HG02763 (cell line): ENCODE measurements around the gene CTBP2.

Experiments
- ATAC-seq: cut with Tn5 transposase; IDR thresholded peaks from one replicate; pipeline ENCODE4 v1.9.1; 2021; ENCODE audit warnings: mild to moderate bottlenecking, moderate library complexity; ENCODE audit not compliant: unreplicated experiment

The CTBP2 gene

DNA sequence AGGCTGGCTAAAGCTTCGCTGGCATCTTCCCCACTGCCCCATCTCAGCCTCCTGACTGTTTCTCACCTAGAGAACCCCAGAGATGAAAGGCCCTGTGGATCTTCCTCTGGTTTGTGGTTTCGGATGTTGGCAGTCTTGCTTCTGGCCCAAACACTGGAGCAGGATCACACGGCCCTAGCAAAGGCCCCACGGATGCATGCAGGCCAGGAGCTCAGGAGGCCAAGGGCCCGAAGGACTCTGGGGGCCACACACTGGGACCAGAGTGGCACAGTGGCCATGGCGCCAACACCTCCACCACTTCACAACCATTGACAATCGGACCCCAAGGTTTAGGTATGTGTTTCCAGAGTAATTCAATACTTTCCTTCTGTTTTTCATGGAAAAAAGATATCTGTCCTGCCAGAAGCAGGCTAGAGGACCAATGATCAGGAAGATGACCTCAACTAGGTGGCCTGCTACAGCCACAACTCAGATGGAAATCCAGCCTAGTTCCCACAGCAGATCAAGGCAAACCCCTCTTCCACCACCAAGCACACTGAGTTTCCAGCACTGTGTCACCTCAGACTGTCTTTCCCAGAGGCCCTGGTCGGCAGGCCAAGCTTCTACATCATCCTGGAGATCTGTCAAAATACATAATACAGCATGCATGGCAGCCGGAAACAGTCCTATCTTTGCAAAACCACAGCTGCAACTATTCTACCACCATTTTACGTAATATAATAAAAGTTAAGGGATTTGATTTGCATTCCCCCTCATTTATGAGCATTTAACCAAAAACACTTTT lies 53.0 kb downstream of the CTBP2 start:
- ATAC-seq, result no peak

DNA sequence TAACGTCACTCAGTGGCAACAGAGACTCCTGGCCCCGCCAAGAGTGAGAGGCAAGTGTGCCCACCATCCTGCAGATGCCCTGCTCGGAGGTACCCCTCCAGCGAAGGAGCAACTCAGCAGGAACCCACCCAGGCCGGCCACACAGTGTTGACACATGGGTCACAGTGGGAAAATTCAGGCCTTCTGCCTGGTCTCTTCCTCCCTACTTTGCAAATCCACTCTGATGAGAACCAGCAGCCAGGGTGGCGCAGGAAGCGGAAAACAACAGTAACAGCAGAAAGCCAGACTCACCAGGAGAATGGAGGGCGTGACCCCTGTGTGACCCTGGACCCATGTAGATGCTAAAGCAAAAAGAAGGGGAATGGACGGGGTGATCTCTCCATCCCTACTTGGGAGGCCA lies 53.8 kb downstream of the CTBP2 start:
- ATAC-seq, result no peak

DNA sequence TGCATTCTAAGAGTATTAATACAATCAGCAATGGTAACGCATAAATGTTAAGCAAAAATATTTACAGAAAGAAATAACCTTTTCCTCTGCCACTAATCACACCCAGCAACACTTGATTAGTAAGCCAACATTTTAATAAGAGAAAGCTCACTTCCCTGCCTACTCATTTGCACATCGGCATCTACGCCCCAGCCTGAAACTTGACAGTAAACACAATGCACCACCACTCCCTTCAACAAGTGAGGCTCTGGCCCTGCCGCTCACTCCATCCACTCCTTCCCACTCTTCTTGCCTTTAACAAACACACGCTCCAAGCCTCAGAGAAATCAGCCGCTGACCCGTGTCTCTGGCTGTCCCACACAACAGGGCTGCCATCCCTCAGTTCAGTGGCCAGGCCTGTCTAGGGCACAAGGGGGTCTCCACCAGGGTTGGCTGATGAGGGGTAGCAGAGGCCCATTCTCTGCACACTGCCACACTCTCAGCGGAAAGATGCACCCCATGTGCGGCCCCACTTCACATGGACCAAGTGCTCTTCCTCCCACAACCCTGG lies 54.6 kb downstream of the CTBP2 start:
- no peak for ATAC-seq

DNA sequence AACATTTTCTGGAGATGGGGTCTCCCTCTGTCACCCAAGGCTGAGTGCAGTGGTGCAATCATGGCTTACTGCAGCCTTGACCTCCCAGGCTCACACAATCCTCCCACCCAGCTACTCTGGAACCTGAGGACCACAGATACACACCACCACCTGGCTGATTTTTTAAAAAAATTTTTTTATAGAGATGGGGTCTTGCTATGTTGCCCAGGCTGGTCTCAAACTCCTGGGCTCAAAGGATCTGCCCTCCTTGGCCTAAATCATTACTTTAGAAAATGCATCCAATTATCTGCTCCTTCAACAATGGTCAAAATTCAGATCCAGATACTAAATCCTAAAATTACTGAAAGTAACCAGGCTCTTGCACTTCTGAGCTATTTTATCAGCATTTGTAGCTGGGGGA lies 55.2 kb downstream of the CTBP2 start:
- ATAC-seq, result no peak

DNA sequence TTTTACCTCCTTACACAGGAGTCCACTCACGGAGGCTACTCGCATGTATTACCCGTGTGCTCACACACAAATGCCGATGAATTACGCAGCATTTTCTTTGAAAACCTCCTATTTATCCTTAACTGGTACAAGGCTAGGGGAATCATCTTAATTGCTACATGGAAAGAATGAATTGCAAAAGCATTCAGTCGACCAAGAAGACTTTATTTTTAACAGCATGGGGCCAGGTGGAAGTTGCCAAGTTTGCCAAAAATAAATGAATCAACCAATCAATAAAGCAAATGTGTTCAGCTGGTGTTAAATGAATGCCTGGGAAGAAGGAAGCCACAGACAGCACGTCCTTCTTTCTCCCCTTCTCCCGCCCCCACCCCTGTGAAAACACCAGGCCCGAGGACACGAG lies 55.8 kb downstream of the CTBP2 start:
- ATAC-seq, result no peak

DNA sequence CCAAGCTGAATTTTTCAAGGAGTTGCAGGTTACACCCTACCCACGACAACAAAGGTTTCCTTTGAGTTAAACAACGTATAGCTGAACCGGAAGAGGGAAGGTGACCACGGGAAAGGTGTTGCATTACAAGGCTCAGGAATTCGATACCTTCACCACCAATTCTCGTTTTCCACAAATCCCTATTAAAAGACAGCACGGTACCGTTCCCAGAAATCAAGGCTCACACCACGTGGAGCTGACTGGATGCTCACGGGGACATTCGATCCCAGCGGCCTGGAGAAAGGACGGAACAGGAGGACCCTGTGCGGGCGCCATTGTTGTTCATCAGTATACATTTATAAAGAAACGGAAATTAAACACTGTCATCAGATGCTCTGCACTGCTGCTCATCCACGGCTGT lies 56.4 kb downstream of the CTBP2 start:
- no peak for ATAC-seq

DNA sequence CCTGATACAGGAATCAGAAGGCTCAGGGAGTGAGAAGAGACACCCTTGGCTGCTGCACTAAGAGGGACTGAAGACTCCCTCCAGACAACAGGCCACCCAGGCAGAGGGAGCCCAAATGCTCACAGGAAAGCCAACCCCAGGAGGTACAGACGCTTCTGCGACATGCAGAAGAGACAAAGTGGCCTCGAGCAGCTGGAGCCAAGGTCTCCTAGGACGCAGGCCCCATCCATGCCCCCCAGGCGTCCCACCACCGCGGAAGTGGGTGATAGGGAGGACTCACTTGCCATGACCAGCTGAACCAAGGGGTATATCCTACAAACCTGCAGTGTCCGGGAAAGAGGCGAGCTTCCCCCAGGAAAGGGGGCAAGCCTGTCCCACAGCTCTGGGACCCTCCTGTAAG lies 56.9 kb downstream of the CTBP2 start:
- no peak for ATAC-seq

DNA sequence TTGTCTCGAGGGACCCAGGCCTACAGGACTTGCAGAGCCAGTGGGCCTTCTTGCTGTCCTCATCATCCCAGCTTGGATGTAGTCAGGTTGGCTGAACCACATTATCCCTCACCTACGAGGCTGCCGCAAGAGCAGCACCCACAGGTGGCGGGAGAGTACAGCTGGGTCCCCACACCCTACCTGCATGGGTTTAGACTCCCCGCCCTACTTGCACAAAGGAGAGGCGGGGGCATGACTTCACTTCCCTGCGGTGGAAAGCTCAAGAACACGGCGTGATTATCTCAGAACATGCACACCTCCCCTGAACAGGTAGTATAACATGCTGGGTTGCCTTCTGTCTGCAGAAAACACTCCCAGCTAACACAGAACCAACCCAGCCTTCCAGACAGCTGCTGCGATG lies 57.5 kb downstream of the CTBP2 start:
- no peak for ATAC-seq

DNA sequence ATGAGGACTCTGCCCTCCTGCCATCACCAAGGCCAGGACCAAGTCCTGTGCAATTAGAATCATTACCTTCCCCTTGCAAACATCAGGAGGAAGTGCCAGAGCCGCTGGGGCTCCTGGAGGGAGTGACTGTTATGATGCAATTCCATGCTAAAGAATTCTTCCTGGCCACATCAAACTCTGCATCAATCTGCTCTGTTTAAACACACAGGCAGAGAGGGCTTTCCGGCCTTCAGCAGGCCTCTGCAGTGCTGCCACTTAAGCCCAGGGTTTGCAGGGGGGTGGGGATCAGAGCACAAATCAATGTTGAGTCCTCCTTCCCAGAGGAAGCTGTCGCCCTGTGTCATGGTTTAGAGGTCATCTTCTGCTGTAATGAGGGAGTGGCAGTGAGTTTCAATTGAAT lies 58.1 kb downstream of the CTBP2 start:
- ATAC-seq, result no peak

DNA sequence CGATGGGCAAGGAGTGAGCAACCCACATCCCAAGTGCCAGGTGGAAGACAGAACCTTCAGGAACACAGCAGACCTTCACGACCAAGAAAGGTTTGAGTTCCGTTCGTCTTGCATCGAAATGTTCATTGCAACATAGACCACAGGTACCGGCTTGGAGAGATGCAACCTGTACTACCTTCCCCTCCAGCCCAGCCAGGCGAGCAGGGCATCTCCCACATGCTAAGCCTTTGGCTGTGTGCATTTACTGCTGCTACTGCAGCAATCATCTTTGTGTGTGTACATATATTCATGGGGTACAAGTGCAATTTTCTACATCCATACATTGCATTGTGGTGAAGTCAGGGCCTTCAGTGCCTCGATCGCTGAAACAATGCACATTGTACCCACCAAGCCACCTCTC lies 58.8 kb downstream of the CTBP2 start:
- ATAC-seq, result no peak

DNA sequence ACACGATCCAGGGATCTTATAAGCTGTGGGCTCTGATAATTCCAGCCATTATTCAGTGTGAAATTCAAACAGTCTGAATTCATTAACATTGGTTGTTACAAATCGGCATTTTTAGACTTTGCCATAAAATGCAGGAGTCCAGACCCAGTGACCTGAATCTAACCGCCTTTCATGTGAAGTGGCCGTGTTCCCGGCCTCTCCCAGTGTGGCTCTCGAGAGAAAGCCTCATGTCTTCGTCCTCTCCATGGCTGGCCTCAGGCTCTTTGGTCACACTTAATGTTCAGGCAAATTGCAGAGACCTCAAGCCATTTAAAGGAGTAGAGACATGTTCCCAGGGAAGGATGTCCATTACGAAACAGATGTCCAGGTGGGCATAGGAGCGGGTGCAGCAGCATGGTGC lies 59.3 kb downstream of the CTBP2 start:
- ATAC-seq, result no peak

DNA sequence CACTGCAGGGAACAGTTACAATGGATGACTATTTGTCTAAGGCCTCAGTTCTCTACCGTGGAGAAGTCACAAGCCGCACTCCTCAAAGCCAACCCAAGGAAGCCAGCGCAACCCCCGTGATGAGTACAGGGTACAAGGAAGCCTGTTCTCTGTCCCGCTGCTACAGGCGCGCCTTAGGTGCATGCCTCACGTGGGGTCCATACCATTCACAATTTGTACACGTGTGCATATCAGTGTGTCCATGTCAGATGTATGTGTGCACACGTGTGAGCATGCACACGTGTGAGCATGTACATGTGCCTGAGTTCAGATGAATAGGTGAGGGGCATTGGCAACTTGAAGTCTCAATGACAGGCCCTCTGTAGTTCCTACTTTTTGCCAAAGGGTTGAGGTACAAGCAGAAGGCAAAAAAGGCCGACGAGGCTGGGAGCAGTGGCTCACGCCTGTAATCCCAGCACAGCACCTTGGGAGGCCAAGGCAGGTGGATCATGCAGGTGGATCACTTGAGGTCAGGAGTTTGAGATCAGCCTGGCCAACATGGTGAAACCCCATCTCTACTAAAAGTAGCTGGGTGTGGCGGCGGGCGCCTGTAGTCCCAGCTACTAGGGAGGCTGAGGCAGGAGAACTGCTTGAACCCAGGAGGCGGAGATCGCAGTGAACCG lies 62.8 kb downstream of the CTBP2 start:
- ATAC-seq, result no peak

DNA sequence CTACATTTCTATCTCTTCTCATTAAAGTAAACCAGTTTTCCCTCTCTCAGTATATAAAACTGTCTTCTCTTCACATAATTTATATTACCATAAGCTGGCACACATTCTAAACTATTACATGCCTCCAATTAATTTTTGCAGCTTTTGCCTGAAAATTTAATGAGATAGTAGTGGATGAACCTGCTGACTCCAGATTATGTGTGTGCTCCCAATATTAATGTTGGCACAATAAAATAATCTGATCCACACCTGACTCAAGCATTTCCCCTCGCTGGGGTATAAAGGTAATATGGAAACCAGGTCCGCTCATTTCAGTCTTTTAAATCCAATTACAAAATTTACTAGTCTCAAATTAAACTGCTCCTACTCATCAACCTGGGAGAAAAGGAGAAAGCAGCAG lies 63.4 kb downstream of the CTBP2 start:
- no peak for ATAC-seq

DNA sequence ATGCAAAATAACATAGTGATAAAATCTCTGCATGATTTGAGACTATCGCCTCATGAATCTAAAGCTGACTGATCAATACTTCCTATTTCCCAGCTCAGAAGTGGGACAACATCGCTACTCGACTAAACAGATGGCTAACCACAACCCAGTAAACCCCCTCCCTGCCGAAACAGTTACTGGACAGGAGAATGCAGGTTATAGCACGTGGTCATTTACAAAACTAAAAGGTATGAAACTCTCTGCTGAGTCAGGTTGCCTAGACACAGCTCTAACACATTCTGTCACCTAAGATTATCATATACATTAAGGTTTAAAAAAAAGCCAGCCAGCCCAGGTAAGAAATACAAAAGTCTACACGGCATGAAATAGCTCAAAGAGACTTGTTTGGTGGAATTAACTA lies 64.0 kb downstream of the CTBP2 start:
- ATAC-seq, result no peak

DNA sequence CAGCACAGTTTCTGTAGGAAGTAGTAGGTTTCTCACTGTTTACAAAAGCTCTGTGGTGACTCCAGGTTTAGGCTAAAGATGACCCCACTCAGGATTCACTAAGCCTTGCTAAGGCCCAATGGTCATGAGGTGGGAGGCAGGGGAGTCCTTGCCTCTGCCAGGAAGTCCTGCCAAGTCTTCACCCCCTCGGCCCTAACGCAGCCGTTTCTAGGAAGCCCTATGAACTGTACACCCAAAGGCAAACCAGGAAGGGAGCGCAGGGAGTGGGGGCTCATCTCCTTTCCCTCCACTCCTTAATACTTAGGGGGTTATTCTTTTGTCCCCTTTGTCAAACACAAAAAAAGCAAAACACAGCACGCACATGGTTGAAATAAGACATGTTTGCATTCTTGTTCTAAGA lies 64.6 kb downstream of the CTBP2 start:
- ATAC-seq, result no peak

DNA sequence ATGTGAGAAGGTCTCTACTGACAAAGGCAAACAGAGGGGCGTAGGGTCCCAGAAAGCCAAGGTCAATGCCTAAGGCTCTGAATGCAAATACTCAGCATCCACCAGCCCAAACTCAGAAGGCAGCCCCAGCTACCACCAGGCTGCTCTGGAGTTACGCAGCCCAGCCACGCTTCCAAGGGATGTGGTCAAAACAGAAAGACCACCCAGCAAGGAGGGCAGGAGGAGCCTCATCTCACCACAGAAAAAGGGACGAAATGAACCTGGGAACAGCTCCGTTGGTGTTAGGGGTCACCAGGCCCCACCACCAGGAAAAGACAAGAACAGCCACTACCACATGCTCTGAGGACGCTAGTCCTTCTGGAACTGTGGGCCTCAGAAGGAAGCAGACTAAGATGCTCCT lies 65.1 kb downstream of the CTBP2 start:
- ATAC-seq, result no peak

DNA sequence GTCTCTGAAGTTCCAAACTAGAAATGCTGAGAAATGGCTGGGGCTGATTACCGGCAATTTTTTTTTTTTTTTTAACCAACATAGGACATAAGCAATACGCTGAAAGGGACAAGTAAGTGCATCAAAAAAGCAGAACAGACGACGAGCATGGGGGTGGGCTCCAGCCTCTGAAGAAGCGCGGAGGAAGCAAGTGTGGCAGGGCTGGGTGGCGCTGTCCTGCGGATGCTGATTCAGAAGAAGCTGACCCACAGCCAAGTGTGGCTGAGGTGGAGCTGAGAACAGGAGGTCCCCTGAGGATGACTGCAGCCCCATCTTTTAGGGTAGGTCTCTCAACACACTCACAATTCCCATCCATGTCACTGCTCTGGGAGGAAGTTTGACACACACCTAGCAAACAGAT lies 65.6 kb downstream of the CTBP2 start:
- ATAC-seq, result no peak

DNA sequence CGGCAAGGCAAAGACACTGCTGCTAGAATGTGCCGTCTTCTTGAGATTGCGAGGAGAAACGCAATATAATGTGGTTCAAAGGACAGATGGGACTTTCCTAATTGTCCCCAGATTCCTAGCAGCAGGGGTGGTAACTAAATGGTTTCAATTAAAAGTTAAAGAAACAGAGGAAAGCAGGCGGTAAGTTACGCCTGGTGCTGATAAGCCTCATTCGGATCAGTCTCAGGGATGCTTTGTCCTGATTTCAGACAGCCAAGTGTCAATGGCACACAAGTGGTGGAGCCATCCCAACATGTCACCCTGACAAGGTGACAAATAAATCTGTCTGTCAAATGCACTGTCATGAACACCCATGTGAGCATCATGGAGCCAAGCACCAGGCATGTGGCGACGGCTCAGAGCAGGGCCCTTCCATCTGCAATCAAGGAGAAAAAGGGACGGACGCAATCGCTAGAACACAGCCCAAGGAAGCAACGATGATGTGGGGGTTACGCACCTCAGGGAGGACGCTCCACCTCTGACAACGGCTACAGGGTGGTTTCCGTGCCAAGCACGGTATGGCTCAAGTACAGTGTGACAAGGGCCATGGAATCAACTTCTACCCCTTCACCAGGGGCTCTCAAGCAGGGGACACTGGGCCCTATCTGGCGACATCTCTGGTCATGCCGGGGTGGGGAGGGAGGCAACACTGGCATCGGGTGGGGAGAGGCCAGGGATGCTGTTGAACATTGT lies 66.2 kb downstream of the CTBP2 start:
- ATAC-seq, result no peak

DNA sequence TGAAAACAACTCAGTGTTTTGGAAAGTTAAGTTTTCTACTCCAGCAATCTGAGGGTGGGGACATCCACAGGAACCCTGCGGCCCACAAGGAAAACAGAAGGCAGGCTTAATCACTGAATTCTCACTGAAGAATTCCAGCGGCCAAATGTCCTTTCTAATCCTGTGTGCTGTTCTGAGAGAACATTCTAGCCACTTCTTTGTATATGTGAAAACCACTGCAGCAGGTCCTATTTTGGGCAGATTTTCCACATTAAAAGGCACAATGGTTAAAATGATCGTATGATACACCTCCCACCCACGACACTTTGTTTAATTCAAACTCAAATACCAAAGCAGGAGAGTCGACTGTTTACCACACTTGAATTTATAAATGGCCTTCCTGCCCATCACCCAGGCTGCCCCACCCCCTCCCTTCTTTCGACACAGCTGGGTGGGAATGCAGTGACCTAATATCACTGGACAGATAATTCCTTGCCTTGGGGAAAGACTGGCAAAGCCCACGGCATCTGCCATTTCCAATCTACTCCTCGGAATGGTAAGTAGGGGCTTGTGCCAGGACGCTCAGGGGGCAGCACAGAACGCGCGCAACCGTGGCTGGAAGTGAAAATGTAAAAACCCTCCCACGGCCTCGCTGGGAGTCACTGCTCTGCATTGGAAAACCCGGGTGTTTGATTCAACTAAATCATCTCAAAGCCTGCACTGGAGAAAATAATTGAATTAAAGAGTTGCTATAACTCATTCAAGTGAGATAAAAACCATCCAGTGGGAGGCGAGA lies 67.0 kb downstream of the CTBP2 start:
- no peak for ATAC-seq

DNA sequence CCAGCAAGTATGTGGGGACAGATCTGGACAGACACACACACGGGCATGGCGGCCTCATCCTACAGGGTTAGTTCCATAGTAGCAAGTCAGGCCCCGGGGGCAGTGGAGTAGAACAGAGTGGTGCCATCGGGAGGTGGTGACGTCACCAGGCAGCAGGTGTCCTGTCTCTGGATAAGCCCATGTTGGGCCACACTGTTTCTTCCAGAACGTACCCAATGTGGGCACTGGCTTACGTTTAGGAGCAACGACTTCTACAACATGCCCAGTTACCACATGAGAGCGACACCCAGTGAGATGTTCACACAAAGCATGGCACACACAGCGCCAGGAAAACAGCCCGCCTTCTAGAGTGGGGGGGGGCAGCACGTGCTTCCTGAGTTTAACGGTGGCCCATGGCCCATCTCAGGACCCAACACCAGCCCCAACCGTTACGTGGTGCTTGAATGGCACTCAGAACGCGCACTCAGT lies 67.8 kb downstream of the CTBP2 start:
- no peak for ATAC-seq

DNA sequence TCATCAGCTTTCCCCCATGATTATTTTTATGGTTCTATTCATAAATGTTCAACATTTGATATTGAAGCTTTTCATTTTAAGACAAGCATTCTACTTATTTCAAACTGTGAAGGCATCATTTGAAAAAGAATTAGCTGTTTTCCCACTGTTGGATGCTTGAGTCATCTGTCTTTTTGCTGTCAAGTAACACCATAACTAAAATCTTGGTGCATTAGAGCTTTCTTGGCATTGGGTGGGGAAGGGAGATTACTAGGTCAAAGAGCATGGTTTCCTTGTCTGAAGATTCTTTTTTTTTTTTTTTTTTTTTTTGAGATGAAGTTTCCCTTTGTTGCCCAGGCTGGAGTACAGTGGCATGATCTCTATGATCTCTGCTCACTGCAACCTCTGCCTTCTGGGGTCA lies 68.5 kb downstream of the CTBP2 start:
- ATAC-seq, result no peak
